Ishikawa (cell line): Measurements from ENCODE around the gene PELI3.

Source experiments
- CEBPB ChIP-seq: IDR thresholded peaks from 2 replicates; pipeline ENCODE4 v1.6.1; 2012
- CREB1 ChIP-seq: IDR thresholded peaks from 2 replicates; pipeline ENCODE4 v1.6.1; 2012; ENCODE audit warnings: low read depth
- EGR1 ChIP-seq: IDR thresholded peaks from 2 replicates; pipeline ENCODE4 v1.6.1; 2012
- EP300 ChIP-seq: IDR thresholded peaks from 2 replicates; pipeline ENCODE4 v1.6.1; 2012; ENCODE audit warnings: borderline replicate concordance
- FOXM1 ChIP-seq: IDR thresholded peaks from 2 replicates; pipeline ENCODE4 v1.6.1; 2012; ENCODE audit warnings: low read depth, borderline replicate concordance
- MAX ChIP-seq: IDR thresholded peaks from 2 replicates; pipeline ENCODE4 v1.6.1; 2012
- NFIC ChIP-seq: IDR thresholded peaks from 2 replicates; pipeline ENCODE4 v1.6.1; 2012
- RAD21 ChIP-seq: IDR thresholded peaks from 2 replicates; pipeline ENCODE4 v1.6.1; 2012; ENCODE audit warnings: low read depth
- REST ChIP-seq: IDR thresholded peaks from 2 replicates; pipeline ENCODE4 v1.6.1; 2012; ENCODE audit warnings: low read depth, mild to moderate bottlenecking
- TAF1 ChIP-seq: IDR thresholded peaks from 2 replicates; pipeline ENCODE4 v1.6.1; 2012; ENCODE audit warnings: low read depth, mild to moderate bottlenecking
- TCF12 ChIP-seq: IDR thresholded peaks from 2 replicates; pipeline ENCODE4 v1.6.1; 2012; ENCODE audit warnings: low read depth
- TEAD4 ChIP-seq: IDR thresholded peaks from 2 replicates; pipeline ENCODE4 v1.6.1; 2012
- USF1 ChIP-seq: IDR thresholded peaks from 2 replicates; pipeline ENCODE4 v1.6.1; 2012
- YY1 ChIP-seq: IDR thresholded peaks from 2 replicates; pipeline ENCODE4 v1.6.1; 2012; ENCODE audit warnings: low read depth
- ZBTB7A ChIP-seq: IDR thresholded peaks from 2 replicates; pipeline ENCODE4 v1.6.1; 2012; ENCODE audit warnings: low read depth

PELI3 gene

DNA sequence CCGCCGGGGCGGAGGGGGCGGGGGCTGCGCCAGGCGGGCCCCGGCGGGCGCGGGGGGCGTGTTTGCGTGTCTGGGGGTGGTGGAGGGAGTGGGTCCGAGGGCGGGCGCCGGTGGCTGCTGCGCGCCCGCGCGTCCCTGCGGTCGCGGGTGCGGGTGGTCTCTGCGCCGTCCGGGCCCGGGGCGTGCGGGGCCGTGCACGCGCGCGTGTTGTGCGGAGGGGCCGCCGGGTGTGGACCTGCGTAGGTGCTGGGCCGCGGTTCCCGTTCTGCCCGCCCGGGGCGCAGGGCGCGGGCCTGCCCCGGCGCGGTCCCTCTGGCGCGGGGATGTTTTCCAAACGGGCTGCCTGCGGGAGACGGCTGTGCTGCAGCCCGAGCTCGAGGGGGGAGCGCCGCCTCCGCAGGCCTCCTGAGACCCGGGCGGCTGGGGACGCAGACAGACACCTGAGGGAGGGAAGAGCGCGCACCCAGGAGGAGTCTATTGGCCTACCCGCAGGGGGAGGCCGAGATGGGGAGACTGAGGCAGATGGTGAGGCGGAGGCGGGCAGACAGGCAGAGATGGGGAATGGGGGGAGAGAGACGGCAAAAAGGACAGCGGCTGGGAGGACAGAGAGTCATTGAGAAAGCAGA lies 442 bp downstream of the PELI3 start:
- TF ChIP-seq ZBTB7A (no peak), TAF1 (no peak), FOXM1 (no peak), EP300 (no peak), REST (no peak), TCF12 (no peak), CREB1 (no peak), EGR1 (no peak), TEAD4 (no peak), MAX (no peak), USF1 (no peak), CEBPB (no peak), NFIC (no peak)

GRCh38 chr11:66467756-66468155 lies 1.1 kb downstream of the PELI3 start:
- TF ChIP-seq ZBTB7A = no peak
- no peak for TF ChIP-seq CEBPB
- no peak for TF ChIP-seq YY1
- TF ChIP-seq TCF12 = no peak
- no peak for TF ChIP-seq MAX
- TF ChIP-seq CREB1 = no peak
- no peak for TF ChIP-seq TEAD4
- no peak for TF ChIP-seq RAD21

DNA sequence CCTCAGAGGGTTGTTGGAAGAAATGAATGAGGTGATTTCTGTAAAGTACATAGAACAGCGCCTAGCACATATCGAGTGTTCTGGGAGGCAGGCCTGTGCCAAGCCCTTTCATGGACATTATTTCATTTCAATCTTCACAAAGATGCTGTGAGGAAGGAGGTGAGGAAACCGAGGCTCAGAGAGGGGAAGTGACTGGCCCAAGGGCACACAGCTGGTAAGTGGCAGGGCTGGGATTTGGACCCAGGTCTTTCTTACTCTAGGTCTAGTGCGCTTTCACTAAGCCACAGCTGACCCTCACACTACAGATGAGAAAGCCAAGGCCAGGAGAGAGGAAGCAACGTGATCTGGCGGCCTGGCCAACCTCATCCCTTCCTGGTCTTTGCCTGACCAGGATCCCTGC lies 2.0 kb downstream of the PELI3 start:
- no peak for TF ChIP-seq USF1
- no peak for TF ChIP-seq FOXM1
- TF ChIP-seq TAF1 = no peak
- TF ChIP-seq ZBTB7A = no peak
- TF ChIP-seq EP300 = no peak
- TF ChIP-seq REST = no peak
- no peak for TF ChIP-seq TEAD4
- TF ChIP-seq CEBPB = no peak
- no peak for TF ChIP-seq NFIC
- no peak for TF ChIP-seq TCF12
- no peak for TF ChIP-seq CREB1
- TF ChIP-seq EGR1 = no peak
- no peak for TF ChIP-seq MAX
- TF ChIP-seq RAD21 = no peak
- no peak for TF ChIP-seq YY1

GRCh38 chr11:66469441-66469840 lies 2.7 kb downstream of the PELI3 start:
- no peak for TF ChIP-seq MAX
- no peak for TF ChIP-seq NFIC
- no peak for TF ChIP-seq EGR1
- no peak for TF ChIP-seq ZBTB7A
- TF ChIP-seq TEAD4 = no peak
- TF ChIP-seq TCF12 = no peak
- TF ChIP-seq REST = no peak
- TF ChIP-seq CEBPB = no peak
- TF ChIP-seq CREB1 = no peak
- no peak for TF ChIP-seq RAD21
- TF ChIP-seq EP300 = no peak
- no peak for TF ChIP-seq YY1
- TF ChIP-seq FOXM1 = no peak
- no peak for TF ChIP-seq TAF1
